ENCODE results near the gene AADACL4.

DNA sequence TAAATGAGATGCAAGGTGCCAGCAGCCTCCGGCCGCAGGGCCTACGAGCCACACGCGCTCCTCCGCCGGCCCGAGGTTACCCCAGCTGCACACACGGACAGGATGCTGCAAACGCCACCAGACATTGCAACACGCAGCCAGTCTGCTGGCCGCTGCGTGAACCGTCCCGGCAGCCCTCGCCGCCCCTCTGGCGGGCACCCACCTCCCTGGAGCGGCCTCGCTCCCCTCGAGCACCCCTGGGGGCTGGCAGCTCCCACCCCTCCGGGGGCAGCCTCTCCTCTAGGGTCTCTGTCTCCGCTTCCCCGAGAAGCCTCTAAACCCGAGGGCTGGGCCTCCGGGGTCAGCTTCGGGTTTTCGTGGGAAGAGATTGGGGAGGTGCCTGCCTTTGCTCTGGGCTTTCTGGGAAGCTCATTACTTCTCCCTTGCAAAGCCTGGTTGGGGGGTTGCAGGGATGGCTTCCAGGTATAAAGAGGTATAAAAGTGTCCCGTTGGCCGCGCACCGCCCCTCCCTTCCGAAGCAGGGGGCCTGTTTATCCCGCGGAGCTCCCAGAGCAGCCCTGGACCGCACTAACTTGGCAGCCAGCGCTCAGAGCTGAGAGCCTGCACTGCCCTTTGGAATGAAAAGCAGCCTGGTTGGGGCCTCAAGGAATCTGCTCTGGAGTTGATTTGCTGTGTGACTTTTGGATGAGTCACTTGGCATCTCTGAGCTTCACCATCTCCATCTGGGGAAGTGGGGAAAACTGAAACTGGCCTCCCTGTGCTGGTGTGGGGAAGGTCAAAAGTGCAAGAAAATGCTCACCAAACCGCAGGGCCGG lies 47.7 kb upstream of the AADACL4 start:
- no peak for TF ChIP-seq EZH2 (IDR thresholded peaks at IDR 0.05; ENCODE audit: insufficient read depth, low read length)
- TF ChIP-seq, protein P1, sequence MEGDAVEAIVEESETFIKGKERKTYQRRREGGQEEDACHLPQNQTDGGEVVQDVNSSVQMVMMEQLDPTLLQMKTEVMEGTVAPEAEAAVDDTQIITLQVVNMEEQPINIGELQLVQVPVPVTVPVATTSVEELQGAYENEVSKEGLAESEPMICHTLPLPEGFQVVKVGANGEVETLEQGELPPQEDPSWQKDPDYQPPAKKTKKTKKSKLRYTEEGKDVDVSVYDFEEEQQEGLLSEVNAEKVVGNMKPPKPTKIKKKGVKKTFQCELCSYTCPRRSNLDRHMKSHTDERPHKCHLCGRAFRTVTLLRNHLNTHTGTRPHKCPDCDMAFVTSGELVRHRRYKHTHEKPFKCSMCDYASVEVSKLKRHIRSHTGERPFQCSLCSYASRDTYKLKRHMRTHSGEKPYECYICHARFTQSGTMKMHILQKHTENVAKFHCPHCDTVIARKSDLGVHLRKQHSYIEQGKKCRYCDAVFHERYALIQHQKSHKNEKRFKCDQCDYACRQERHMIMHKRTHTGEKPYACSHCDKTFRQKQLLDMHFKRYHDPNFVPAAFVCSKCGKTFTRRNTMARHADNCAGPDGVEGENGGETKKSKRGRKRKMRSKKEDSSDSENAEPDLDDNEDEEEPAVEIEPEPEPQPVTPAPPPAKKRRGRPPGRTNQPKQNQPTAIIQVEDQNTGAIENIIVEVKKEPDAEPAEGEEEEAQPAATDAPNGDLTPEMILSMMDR (IDR thresholded peaks at IDR 0.05; ENCODE audit: insufficient read depth, low read depth, low read length), result no peak
